BE2C (cell line): Measurements from ENCODE around the gene TRPM3. TPM values are rescaled to one million over a fixed set of nuclear protein-coding genes. Genes with fewer than 3 reads are reported as not detected.

Source experiments
- DNase-seq: peaks from one replicate; pipeline ENCODE4 v3.0.0-alpha.2; 2020
- H3K27me3 ChIP-seq: fragments of 250-450 bp; sonication (Bioruptor Pico); 2 replicates; pipeline ENCODE4 v1.5.1; 2020; ENCODE audit warnings: mild to moderate bottlenecking
- H3K36me3 ChIP-seq: fragments of 250-450 bp; sonication (Bioruptor Pico); 2 replicates; pipeline ENCODE4 v1.5.1; 2020; ENCODE audit warnings: mild to moderate bottlenecking
- H3K4me1 ChIP-seq: fragments of 250-450 bp; sonication (Bioruptor Pico); 2 replicates; pipeline ENCODE4 v1.5.1; 2020
- H3K4me3 ChIP-seq: 2 replicates; pipeline ENCODE4 v1.5.1; 2011; ENCODE audit warnings: low read depth, low read length
- H3K9me3 ChIP-seq: fragments of 250-450 bp; sonication (Bioruptor Pico); 2 replicates; pipeline ENCODE4 v1.5.1; 2020
- CTCF ChIP-seq: IDR thresholded peaks from 2 replicates; pipeline ENCODE4 v1.5.1; 2012; ENCODE audit warnings: mild to moderate bottlenecking, low read depth, low read length
- polyA plus RNA-seq: library from polyadenylated mRNA; unstranded; fragments of >200 nt; gene quantifications from one replicate; pipeline ENCODE4 v1.2.1, GENCODE V29; 2012; ENCODE audit warnings: low read depth, missing spikeins; ENCODE audit not compliant: insufficient read length, insufficient read depth

TRPM3 gene
- 0.59 TPM for polyA plus RNA-seq

- H3K4me1 ChIP-seq, result peaks cover 21% of the 10 kb centered on the region
- TF ChIP-seq CTCF, result no peak
- H3K4me3 ChIP-seq, result no peak within 1 kb of the TSS
- H3K36me3 ChIP-seq, result no peaks in the 10 kb centered on the region
- no peak for DNase-seq
- H3K27me3 ChIP-seq, result no peaks in the 10 kb centered on the region
- H3K9me3 ChIP-seq, result no peaks in the 10 kb centered on the region
These were observed at the start of gene TRPM3 for GRCh38 chr9:71121275-71122021. TSS of gene TRPM3 (minus strand) at chr9:71121621. CDS start at chr9:71121354, 267 bp downstream.

DNA sequence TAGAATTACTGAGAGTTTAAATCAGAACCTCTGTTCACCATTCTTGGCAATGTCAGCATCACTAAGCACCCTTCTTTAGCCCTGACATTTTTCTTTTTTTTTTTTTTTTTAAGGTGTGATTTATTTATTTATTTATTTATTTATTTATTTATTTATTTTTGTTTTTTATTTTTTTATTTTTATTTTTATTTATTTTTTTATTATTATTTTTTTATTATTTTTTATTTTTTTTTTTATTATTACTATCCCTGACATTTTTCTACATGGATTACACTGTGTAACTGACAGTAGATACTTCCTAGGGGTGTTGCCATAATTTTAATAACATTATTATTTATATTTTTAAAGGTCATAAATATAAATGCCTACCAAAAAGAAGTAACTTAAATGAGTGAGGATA, 47.0 kb upstream of the TRPM3 start:
- no peak for DNase-seq
- H3K4me3 ChIP-seq, result no peak overlapping the region
- H3K4me1 ChIP-seq, result no peaks in the 10 kb centered on the region; the same call in 1 of the 2 replicates
- no peaks in the 10 kb centered on the region for H3K36me3 ChIP-seq
- no peaks in the 10 kb centered on the region for H3K9me3 ChIP-seq
- no peaks in the 10 kb centered on the region for H3K27me3 ChIP-seq
- TF ChIP-seq CTCF, result no peak

DNA sequence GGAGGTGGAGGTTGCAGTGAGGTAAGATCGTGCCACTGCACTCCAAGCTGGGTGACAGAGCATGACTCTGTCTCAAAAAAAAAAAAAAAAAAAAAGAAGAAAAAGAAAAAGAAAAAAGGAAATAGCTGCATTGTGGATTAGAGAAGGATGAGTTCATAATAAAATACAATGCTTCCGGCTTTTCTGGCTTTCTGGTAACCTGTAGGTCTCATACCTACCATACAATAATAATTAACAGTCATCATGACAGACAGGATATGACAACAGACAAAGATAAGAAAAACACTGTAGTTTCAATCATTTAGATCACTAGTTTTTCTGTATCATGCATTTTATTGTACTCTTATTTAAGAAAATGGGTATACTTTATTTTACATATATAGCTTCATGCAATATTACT, 40.7 kb upstream of the TRPM3 start:
- H3K36me3 ChIP-seq, result no peaks in the 10 kb centered on the region
- no peaks in the 10 kb centered on the region for H3K27me3 ChIP-seq
- peaks cover 13% of the 10 kb centered on the region for H3K4me1 ChIP-seq
- no peaks in the 10 kb centered on the region for H3K9me3 ChIP-seq
- no peak for DNase-seq
- H3K4me3 ChIP-seq, result no peak overlapping the region
- TF ChIP-seq CTCF, result no peak

DNA sequence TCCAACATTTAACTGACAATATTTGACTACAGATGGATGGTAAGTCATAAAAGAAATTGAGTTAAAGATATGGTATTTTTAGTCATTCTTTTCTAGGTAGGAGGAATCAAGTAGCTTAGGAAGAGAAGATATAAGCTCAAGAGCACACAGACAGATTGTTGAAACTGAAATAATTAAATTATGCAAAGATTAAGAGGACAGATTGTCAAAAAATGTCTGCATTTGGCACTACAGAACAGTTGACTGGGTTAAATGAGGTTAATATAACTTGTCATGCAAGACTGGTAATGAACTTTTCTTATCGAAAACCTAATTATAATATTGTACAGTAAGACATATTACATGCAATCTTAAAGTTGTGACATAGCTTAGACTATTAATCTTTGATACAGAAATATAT, 36.3 kb upstream of the TRPM3 start:
- Histone ChIP-seq H3K4me1 (peaks cover 19% of the 10 kb centered on the region), H3K36me3 (no peaks in the 10 kb centered on the region), H3K4me3 (peak overlapping the region; percentile 21), H3K27me3 (no peaks in the 10 kb centered on the region), H3K9me3 (no peaks in the 10 kb centered on the region)
- no peak for TF ChIP-seq CTCF
- DNase-seq, result no peak

DNA sequence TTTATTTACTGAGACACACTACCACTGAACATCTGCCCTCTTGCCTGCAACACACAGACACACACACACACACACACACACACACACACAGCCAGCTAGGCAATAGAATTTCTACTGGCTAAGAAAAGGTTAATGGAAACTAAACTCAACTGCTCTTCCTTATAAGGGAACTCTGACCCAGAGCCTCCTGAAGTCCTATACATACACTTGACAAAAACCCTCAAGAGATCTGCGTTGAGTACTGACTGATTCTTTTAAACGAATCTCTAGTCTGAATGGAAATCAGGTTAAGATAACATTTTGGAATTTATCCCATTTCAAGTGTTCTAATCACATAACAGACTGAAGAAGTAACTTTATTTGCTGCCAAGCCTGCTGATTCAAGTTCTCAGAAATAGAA, 25.9 kb upstream of the TRPM3 start:
- Histone ChIP-seq H3K36me3 (no peaks in the 10 kb centered on the region), H3K4me3 (no peak overlapping the region), H3K9me3 (peaks cover 3% of the 10 kb centered on the region; the same call in 1 of the 2 replicates), H3K4me1 (peaks cover 17% of the 10 kb centered on the region), H3K27me3 (no peaks in the 10 kb centered on the region)
- TF ChIP-seq CTCF, result no peak
- DNase-seq, result no peak

DNA sequence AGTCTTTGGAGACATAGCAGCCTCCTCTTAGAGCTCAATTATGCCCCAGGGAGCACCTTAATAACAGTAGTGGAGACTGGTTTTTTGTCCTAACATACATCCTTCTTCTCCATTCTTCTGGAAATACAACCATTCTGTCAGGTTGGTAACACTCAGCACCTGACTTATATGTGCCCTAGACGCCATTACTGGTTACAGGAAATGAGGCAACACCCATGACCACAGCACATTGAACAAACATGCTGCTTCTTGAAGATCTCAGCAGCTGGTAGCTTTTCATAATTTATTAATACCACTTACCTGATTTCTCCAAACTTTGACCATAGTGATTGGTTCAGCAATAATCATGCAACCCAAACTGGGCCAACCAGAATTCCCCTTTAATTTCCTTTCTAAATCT, 25.1 kb upstream of the TRPM3 start:
- Histone ChIP-seq H3K9me3 (peaks cover 3% of the 10 kb centered on the region; the same call in 1 of the 2 replicates), H3K27me3 (no peaks in the 10 kb centered on the region), H3K36me3 (no peaks in the 10 kb centered on the region), H3K4me3 (no peak overlapping the region), H3K4me1 (peaks cover 22% of the 10 kb centered on the region)
- TF ChIP-seq CTCF, result no peak
- no peak for DNase-seq
